GM12892 (cell line): ENCODE results near the gene LMLN.

Experiments
- POLR2A ChIP-seq: IDR thresholded peaks from 2 replicates; pipeline ENCODE4 v1.6.1; 2011; ENCODE audit warnings: low read depth, low read length, control low read depth
- POLR2AphosphoS5 ChIP-seq: IDR thresholded peaks from 2 replicates; pipeline ENCODE4 v1.6.1; 2011; ENCODE audit warnings: low read depth, low read length, control low read depth

GRCh38 chr3:198064420-198064819, 104.4 kb downstream of the LMLN start:
- no peak for TF ChIP-seq POLR2A
- no peak for TF ChIP-seq POLR2AphosphoS5
